ENCODE measurements around the gene PAX2. TPM values are rescaled to one million over a fixed set of nuclear protein-coding genes. Genes with fewer than 3 reads are reported as not detected.

Gene PAX2
- total RNA-seq, 2 experiments from 2014 or later = not detected

DNA sequence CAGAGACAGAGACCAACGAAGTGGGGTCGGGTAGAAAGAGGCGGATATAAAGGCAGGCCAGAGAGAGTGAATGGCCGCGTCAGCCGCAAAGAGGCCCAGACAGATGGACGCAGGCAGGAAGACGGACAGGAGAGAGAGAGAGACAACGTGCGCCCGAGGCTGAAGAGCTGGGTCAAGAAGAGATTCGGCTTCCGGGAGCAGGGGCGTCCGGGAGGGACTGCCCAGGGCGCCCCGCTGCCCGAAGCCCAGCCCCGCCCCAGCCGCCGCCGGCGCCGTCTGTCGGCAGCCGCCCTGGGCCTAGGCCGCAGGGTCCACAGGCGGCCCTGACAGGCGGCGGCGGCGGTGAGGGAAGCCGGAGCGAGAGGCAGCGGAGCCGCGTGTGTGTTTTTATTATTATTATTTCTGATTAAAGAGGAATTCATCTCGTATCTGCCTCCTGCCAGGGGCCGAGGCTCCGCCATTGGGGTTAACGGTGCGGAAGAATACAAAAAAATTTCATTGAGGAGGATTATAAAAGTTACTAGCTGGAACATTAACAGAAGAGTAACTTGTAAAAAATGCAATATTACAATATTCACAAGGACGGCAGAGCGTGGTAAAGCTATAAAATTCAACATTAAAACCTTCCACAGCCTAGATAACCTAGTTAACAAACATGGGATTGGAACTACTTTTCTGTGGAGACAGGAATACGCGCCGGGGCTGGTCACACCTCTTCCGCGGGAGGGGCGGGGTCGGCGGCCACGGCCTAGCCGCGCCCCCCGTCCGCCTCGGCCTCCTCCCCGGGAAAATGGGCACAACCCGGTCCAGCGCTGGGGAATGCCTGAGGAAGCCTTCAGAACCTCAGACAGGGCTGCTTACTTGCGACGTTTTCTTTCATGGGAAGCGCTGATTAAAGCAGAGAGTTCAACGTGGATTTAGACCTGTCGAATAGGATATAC is 29.7 kb upstream of the PAX2 start:
- CTCF ChIA-PET = interaction anchor here (3.6 kb wide), 1 partner anchor 28 kb away, joined by 10 read pairs; no protein-coding TSS in a partner anchor
- H3K27me3 Mint-ChIP-seq = peaks cover 75% of the 10 kb centered on the region
- POLR2A ChIA-PET = interaction anchor here (0.7 kb wide), 1 partner anchor 184 kb away, joined by 3 read pairs; no protein-coding TSS in a partner anchor

DNA sequence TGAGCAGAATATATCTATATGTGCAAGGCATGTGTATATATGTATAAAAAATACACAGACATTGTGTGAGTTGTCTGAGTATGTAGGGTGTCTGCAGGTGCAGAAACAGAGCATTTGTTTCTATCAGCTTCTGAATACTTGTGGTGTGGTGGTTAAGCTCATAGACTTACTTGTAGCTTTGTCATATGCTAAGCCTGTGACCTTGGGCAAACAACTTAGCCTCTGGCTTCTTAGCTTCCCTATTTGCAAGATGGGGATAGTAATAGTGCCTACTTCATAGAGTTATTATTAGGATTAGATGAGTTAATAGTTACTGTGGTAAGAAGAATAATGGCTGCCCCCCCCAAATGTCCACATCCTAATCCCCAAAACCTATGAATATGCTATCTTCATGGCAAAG is 28.2 kb upstream of the PAX2 start:
- intact Hi-C loops (cut with micrococcal nuclease) = no loop called here
- H3K36me3 Mint-ChIP-seq (ENCODE audit: low read depth) = no peaks in the 10 kb centered on the region
- no peak for ATAC-seq
- H3K27me3 Mint-ChIP-seq = peaks cover 73% of the 10 kb centered on the region
- no peak overlapping the region for H3K27ac Mint-ChIP-seq
- no peaks in the 10 kb centered on the region for H3K9me3 Mint-ChIP-seq
- H3K4me1 Mint-ChIP-seq (ENCODE audit: low read depth) = peaks cover 8% of the 10 kb centered on the region
- TF ChIP-seq, protein P1, sequence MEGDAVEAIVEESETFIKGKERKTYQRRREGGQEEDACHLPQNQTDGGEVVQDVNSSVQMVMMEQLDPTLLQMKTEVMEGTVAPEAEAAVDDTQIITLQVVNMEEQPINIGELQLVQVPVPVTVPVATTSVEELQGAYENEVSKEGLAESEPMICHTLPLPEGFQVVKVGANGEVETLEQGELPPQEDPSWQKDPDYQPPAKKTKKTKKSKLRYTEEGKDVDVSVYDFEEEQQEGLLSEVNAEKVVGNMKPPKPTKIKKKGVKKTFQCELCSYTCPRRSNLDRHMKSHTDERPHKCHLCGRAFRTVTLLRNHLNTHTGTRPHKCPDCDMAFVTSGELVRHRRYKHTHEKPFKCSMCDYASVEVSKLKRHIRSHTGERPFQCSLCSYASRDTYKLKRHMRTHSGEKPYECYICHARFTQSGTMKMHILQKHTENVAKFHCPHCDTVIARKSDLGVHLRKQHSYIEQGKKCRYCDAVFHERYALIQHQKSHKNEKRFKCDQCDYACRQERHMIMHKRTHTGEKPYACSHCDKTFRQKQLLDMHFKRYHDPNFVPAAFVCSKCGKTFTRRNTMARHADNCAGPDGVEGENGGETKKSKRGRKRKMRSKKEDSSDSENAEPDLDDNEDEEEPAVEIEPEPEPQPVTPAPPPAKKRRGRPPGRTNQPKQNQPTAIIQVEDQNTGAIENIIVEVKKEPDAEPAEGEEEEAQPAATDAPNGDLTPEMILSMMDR (IDR thresholded peaks at IDR 0.05) = no peak
- DNase-seq = no peak
- POLR2A ChIA-PET = no interaction called here
- no peak overlapping the region for H3K4me3 Mint-ChIP-seq
- CTCF ChIA-PET = no interaction called here

More for the DNA sequence above, 29.7 kb upstream of the PAX2 start:
- Mint-ChIP-seq H3K4me3 (peak overlapping the region; percentile 17), H3K27ac (no peak overlapping the region), H3K4me1 (ENCODE audit: low read depth) (peaks cover 8% of the 10 kb centered on the region), H3K9me3 (no peaks in the 10 kb centered on the region), H3K36me3 (ENCODE audit: low read depth) (no peaks in the 10 kb centered on the region)
- intact Hi-C loops (cut with micrococcal nuclease) = no loop called here
- ATAC-seq (no peak), DNase-seq (no peak)
- TF ChIP-seq, protein P1 (IDR thresholded peaks at IDR 0.05) = no peak

DNA sequence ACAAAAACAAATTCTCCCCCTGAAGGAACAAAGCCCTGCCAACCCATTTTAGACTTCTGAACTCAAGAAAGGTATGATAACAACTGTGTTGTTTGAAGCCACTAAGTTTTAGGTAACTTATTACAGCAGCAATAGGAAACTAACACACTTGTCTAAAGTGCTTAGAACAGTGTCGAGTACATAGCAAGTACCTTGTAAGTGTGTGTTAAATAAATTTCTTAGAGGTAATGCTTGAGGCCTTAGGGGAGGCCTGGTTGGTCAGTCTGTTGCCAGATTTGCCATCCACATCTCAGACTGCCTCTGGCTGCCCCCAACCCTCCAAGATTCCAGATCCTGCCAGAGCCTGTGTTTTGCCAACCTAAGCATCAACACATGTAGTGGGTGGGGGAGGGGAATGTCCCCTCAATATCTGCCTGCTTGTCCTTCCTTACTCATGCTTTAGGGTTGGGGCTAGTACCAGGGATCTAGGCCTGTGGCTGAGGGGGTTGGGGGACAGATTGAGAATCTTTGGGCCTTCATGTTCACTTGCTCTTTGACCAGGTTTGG is 27.1 kb upstream of the PAX2 start:
- intact Hi-C loops (cut with micrococcal nuclease) = no loop called here
- DNase-seq (no peak), ATAC-seq (no peak)
- peaks cover 8% of the 10 kb centered on the region for H3K4me1 Mint-ChIP-seq (ENCODE audit: low read depth)
- no peak overlapping the region for H3K27ac Mint-ChIP-seq
- no peaks in the 10 kb centered on the region for H3K36me3 Mint-ChIP-seq (ENCODE audit: low read depth)
- peaks cover 68% of the 10 kb centered on the region for H3K27me3 Mint-ChIP-seq
- TF ChIP-seq, protein P1 (IDR thresholded peaks at IDR 0.05) = no peak
- POLR2A ChIA-PET = no interaction called here
- CTCF ChIA-PET = interaction anchor here (1.3 kb wide), 1 partner anchor 156 kb away, joined by 4 read pairs; no protein-coding TSS in a partner anchor
- no peak overlapping the region for H3K4me3 Mint-ChIP-seq
- no peaks in the 10 kb centered on the region for H3K9me3 Mint-ChIP-seq

DNA sequence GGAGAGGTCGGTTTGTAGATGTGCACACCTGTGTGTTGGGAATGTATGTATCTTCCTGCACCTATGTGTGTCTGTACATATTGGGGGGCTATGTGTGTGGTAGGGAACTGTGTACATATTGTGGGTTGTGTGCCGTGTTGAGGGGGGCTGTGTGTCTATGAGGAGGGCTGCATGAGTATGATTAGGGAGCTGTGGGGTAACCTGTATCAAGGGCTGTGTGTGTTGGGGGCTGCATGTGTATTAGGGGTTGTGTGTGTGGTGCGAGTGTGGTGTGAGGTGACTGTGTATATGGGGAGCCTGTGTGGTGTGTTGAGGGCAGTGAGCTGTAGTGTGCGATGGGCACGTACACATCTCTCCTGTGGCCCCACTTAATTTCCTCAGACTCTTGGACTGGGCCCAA is 22.2 kb upstream of the PAX2 start:
- H3K9me3 Mint-ChIP-seq = no peaks in the 10 kb centered on the region
- DNase-seq (no peak), ATAC-seq (no peak)
- intact Hi-C loops (cut with micrococcal nuclease) = loop anchor here (10.0 kb wide), 1 partner anchor 412 kb away; the partner anchor contains the start of gene TLX1
- ChIA-PET CTCF (no interaction called here), POLR2A (no interaction called here)
- peaks cover 74% of the 10 kb centered on the region for H3K27me3 Mint-ChIP-seq
- no peak overlapping the region for H3K27ac Mint-ChIP-seq
- H3K36me3 Mint-ChIP-seq (ENCODE audit: low read depth) = no peaks in the 10 kb centered on the region
- no peaks in the 10 kb centered on the region for H3K4me1 Mint-ChIP-seq (ENCODE audit: low read depth)
- H3K4me3 Mint-ChIP-seq = no peak overlapping the region
- TF ChIP-seq, protein P1 (IDR thresholded peaks at IDR 0.05) = no peak
